Measurements from ENCODE around the gene PRKCH.

Gene PRKCH

GRCh38 chr14:61322011-61322798, 826 bp downstream of the PRKCH start:
- no peak for TF ChIP-seq CTCF (IDR thresholded peaks at IDR 0.05; ENCODE audit: low read depth, low read length)
- no peak for DNase-seq (ENCODE audit: extremely low read depth, low read depth)

GRCh38 chr14:61322799-61323290, 1.5 kb downstream of the PRKCH start:
- no peak for DNase-seq (ENCODE audit: extremely low read depth, low read depth)
- no peak for TF ChIP-seq CTCF (IDR thresholded peaks at IDR 0.05; ENCODE audit: low read depth, low read length)

- no peak for DNase-seq (ENCODE audit: extremely low read depth, low read depth)
- no peak for TF ChIP-seq CTCF (IDR thresholded peaks at IDR 0.05; ENCODE audit: low read depth, low read length)
Measured at GRCh38 chr14:61323970-61324369, 2.6 kb downstream of the PRKCH start.

- DNase-seq (ENCODE audit: extremely low read depth, low read depth) = no peak
- TF ChIP-seq CTCF (IDR thresholded peaks at IDR 0.05; ENCODE audit: low read depth, low read length) = no peak
Measured at GRCh38 chr14:61325166-61325565, 3.8 kb downstream of the PRKCH start.

GRCh38 chr14:61326146-61326545, 4.8 kb downstream of the PRKCH start:
- DNase-seq (ENCODE audit: extremely low read depth, low read depth) = no peak
- TF ChIP-seq CTCF (IDR thresholded peaks at IDR 0.05; ENCODE audit: low read depth, low read length) = no peak

- DNase-seq (ENCODE audit: extremely low read depth, low read depth) = no peak
- TF ChIP-seq CTCF (IDR thresholded peaks at IDR 0.05; ENCODE audit: low read depth, low read length) = no peak
Measured at GRCh38 chr14:61326847-61327246, 5.5 kb downstream of the PRKCH start.

- no peak for DNase-seq (ENCODE audit: extremely low read depth, low read depth)
- TF ChIP-seq CTCF (IDR thresholded peaks at IDR 0.05; ENCODE audit: low read depth, low read length) = no peak
Measured at GRCh38 chr14:61328626-61329262, 7.4 kb downstream of the PRKCH start.

Measured in AG09319 (cell line).